ENCODE measurements around the gene WDR3.

Gene WDR3

GRCh38 chr1:117952386-117952785 lies 22.8 kb downstream of the WDR3 start:
- DNase-seq (ENCODE audit: low spot score): no peak

- no peak for DNase-seq (ENCODE audit: low spot score)
These were observed 29.8 kb downstream of the WDR3 start for GRCh38 chr1:117959364-117959763.

GRCh38 chr1:117964290-117965038 lies 34.9 kb downstream of the WDR3 start:
- no peak for DNase-seq (ENCODE audit: low spot score)

- DNase-seq (ENCODE audit: low spot score): no peak
These were observed 37.9 kb downstream of the WDR3 start for GRCh38 chr1:117967477-117967876.

- peak; percentile 13 for DNase-seq (ENCODE audit: low spot score)
These were observed 38.3 kb downstream of the WDR3 start for GRCh38 chr1:117967881-117968280.

- DNase-seq (ENCODE audit: low spot score): no peak
These were observed 40.7 kb downstream of the WDR3 start for GRCh38 chr1:117970252-117970651.

- DNase-seq (ENCODE audit: low spot score): no peak
These were observed 42.2 kb downstream of the WDR3 start for GRCh38 chr1:117971777-117972176.

- DNase-seq (ENCODE audit: low spot score): peak; percentile 31
These were observed 46.8 kb downstream of the WDR3 start for GRCh38 chr1:117976381-117976780.

- DNase-seq (ENCODE audit: low spot score): no peak
These were observed 52.1 kb downstream of the WDR3 start for GRCh38 chr1:117981455-117982192.

- DNase-seq (ENCODE audit: low spot score): no peak
These were observed 55.7 kb downstream of the WDR3 start for GRCh38 chr1:117985239-117985638.

GRCh38 chr1:117985973-117986372 lies 56.4 kb downstream of the WDR3 start:
- no peak for DNase-seq (ENCODE audit: low spot score)

- no peak for DNase-seq (ENCODE audit: low spot score)
These were observed 74.8 kb downstream of the WDR3 start for GRCh38 chr1:118004312-118004711.

GRCh38 chr1:118007391-118007790 lies 77.9 kb downstream of the WDR3 start:
- DNase-seq (ENCODE audit: low spot score): no peak

- DNase-seq (ENCODE audit: low spot score): no peak
These were observed 78.5 kb downstream of the WDR3 start for GRCh38 chr1:118008011-118008410.

GRCh38 chr1:118012515-118013124 lies 83.1 kb downstream of the WDR3 start:
- DNase-seq (ENCODE audit: low spot score): no peak

- DNase-seq (ENCODE audit: low spot score): no peak
These were observed 83.8 kb downstream of the WDR3 start for GRCh38 chr1:118013336-118013735.

GRCh38 chr1:118013938-118014337 lies 84.4 kb downstream of the WDR3 start:
- DNase-seq (ENCODE audit: low spot score): no peak
